IPS DF 4.7 (cell line): ENCODE results near the gene RGS9.
A peak's percentile ranks its signal among the peaks of the same experiment; 100 is the strongest.
"Not testable (repeated sequence)": the region's sequence is repeated elsewhere in the genome, so short reads cannot be mapped to it uniquely, and the experiment has no call there.

ENCODE experiments used
- DNase-seq: peaks from one replicate; pipeline ENCODE4 v3.0.0-alpha.2; 2013; ENCODE audit warnings: low spot score; ENCODE audit errors: extremely low read depth

The RGS9 gene

GRCh38 chr17:65137021-65137939 is at the start of gene RGS9:
Gene RGS9, plus strand, starts transcription at chr17:65137370. Its CDS starts 171 bp downstream, at chr17:65137541.
- DNase-seq: peak; percentile 58

GRCh38 chr17:65088621-65089360 is 48.4 kb upstream of the RGS9 start:
- DNase-seq: no peak

GRCh38 chr17:65092262-65092661 is 44.9 kb upstream of the RGS9 start:
- DNase-seq: no peak

- DNase-seq: not testable (repeated sequence)
Observed at GRCh38 chr17:65092721-65093356, 44.3 kb upstream of the RGS9 start.

- DNase-seq: no peak
Observed at GRCh38 chr17:65093930-65094329, 43.2 kb upstream of the RGS9 start.

- DNase-seq: no peak
Observed at GRCh38 chr17:65095465-65095864, 41.7 kb upstream of the RGS9 start.

GRCh38 chr17:65096382-65096781 is 40.8 kb upstream of the RGS9 start:
- not testable (repeated sequence) for DNase-seq

GRCh38 chr17:65097110-65097509 is 40.1 kb upstream of the RGS9 start:
- no peak for DNase-seq

GRCh38 chr17:65099475-65099874 is 37.7 kb upstream of the RGS9 start:
- no peak for DNase-seq

- no peak for DNase-seq
Observed at GRCh38 chr17:65099941-65100315, 37.2 kb upstream of the RGS9 start.

GRCh38 chr17:65100316-65101140 is 36.6 kb upstream of the RGS9 start:
- DNase-seq: no peak

GRCh38 chr17:65101371-65101770 is 35.8 kb upstream of the RGS9 start:
- DNase-seq: no peak

- DNase-seq: no peak
Observed at GRCh38 chr17:65102235-65102634, 34.9 kb upstream of the RGS9 start.

GRCh38 chr17:65102788-65103187 is 34.4 kb upstream of the RGS9 start:
- no peak for DNase-seq

GRCh38 chr17:65103431-65103830 is 33.7 kb upstream of the RGS9 start:
- no peak for DNase-seq

GRCh38 chr17:65103896-65104295 is 33.3 kb upstream of the RGS9 start:
- DNase-seq: no peak

GRCh38 chr17:65104541-65104940 is 32.6 kb upstream of the RGS9 start:
- DNase-seq: no peak

GRCh38 chr17:65104973-65105372 is 32.2 kb upstream of the RGS9 start:
- DNase-seq: no peak

- no peak for DNase-seq
Observed at GRCh38 chr17:65108152-65108551, 29.0 kb upstream of the RGS9 start.

- no peak for DNase-seq
Observed at GRCh38 chr17:65109543-65109942, 27.6 kb upstream of the RGS9 start.
